Upper lobe of left lung (tissue), 4 donors: ENCODE measurements around the gene NES.

ENCODE experiments used
- CTCF ChIP-seq, 6 experiments: fragments of 450-650 bp in 4 of 6; fragments of 200-600 bp in 2 of 6; sonication (generic) in 2 of 6; IDR thresholded peaks; one replicate each; pipeline ENCODE4 v1.5.1; 2016 to 2019; ENCODE audit warnings: antibody characterized with exemption in 6 of 6
- POLR2A ChIP-seq, 4 donors: fragments of 450-650 bp; IDR thresholded peaks; one replicate each; pipeline ENCODE4 v1.5.1; 2016 to 2017; ENCODE audit warnings: antibody characterized with exemption in 4 of 4, mild to moderate bottlenecking in 2 of 4

DNA sequence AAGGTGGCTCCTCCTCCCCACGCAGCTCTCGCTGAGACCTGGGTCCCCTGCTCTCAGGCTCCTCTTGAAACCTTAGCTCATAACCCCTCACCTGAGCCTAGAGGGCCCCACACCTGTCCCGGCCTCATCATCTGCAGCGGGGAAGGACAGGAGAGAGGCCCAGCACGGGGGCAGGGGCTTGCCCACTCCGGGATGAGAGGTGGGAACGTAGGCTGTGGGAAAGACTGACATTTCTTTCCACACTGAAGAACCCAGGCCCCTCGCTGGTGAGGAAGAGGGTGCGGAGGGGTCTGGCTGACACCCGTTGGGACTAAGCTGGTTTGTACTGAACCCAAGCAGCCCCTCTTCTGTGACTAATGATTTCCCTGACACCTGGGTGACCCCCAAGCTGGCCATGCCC lies 14.0 kb upstream of the NES start:
- TF ChIP-seq CTCF (IDR thresholded peaks at IDR 0.05) (no peak), POLR2A (IDR thresholded peaks at IDR 0.05) (no peak)
